Choroid plexus epithelial cell (primary cell): ENCODE data around the gene PPIL1.
A peak's percentile ranks its signal among the peaks of the same experiment; 100 is the strongest.
"Not testable (repeated sequence)": the region's sequence is repeated elsewhere in the genome, so short reads cannot be mapped to it uniquely, and the experiment has no call there.

ENCODE experiments used
- DNase-seq: peaks from one replicate; pipeline ENCODE4 v3.0.0-alpha.2; 2010; ENCODE audit warnings: low read depth
- H3K4me3 ChIP-seq: 2 replicates; pipeline ENCODE4 v1.5.1; 2011; ENCODE audit warnings: low read depth, mild to moderate bottlenecking, control low read depth, low read length, moderate library complexity
- CTCF ChIP-seq: conservative IDR thresholded peaks from 2 replicates; pipeline ENCODE4 v1.5.1; 2011; ENCODE audit warnings: low read depth, mild to moderate bottlenecking, control low read depth, inconsistent platforms, low read length, moderate library complexity

Gene PPIL1

DNA sequence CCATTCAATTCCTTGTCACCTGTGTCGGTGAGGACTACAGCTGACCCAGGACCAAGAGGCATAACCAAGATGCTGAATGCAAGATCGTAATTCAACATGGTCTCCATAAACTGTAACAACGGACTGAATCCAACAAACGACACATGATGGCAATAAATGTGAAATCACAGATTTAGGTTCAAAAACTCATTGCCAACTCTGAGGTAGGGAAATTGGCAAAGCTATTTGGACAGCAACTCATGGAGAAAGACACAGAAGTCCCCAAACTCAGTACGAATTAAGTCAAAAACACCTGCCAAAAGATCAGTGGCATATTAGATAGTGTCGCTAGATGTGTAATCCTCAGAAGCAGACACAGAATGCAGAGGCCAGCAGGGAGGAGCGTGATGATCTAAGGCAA lies 60.4 kb downstream of the PPIL1 start:
- no peak overlapping the region for H3K4me3 ChIP-seq
- TF ChIP-seq CTCF: no peak
- DNase-seq: no peak

DNA sequence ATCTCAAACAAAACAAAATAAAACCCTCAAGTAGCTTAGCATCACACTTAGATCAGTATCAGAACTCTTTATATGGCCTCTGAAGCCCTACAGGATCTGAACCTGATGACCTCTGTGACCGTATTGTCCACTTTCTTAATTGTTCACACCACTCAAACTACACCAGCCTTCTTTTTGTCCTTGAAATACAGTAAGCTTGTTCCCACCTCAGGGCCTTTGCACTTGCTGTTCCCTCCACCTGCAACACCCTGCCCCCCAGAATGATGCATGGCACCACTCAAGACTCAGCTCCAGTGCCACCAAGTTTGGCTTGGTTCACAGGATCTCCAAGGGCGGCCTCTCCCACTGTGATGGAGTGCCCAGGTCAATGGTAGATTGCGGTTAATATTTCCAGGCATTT lies 61.1 kb downstream of the PPIL1 start:
- TF ChIP-seq CTCF: no peak
- no peak overlapping the region for H3K4me3 ChIP-seq
- DNase-seq: no peak

DNA sequence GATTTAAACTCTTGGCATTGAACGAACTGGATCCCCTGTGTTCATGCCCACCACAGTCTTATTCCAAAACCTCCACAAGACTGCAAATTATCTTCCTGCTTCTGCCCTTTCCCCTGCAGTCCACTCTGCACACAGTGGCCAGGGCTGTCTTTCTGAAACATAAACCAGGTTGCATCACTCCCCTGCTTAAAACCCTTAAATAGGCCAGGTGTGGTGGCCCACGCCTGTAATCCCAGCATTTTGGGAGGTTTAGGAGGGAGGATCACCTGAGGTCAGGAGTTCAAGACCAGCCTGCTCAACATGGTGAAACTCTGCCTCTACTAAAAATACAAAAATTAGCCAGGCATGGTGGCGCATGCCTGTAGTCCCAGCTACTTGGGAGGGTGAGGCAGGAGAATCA lies 61.6 kb downstream of the PPIL1 start:
- H3K4me3 ChIP-seq, DNase-seq: not testable (repeated sequence)

- no peak for DNase-seq
- H3K4me3 ChIP-seq: no peak overlapping the region
- TF ChIP-seq CTCF: peak; percentile 3
Observed at GRCh38 chr6:36809941-36810803, 64.4 kb downstream of the PPIL1 start.

DNA sequence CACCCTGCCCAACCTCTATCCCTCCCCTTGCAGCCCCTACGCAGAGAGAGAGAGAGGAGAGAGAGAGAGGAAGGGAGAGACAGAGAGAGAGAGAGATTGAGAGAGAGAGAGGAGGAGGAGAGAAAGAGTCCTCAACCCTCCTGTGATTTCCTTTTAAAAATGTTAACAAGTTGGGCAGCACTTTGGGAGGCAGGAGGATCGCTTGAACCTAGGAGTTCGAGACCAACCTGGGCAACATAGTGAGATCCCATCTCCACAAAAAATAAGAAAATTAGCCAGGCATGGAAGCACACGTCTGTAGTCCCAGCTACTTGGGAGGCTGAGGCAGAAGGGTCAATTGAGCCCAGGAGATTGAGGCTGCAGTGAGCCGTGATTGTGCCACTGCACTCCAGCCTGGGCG lies 65.4 kb downstream of the PPIL1 start:
- no peak for DNase-seq

GRCh38 chr6:36808634-36809033 lies 66.0 kb downstream of the PPIL1 start:
- no peak for TF ChIP-seq CTCF
- DNase-seq: no peak
- no peak overlapping the region for H3K4me3 ChIP-seq

More for the DNA sequence above, 65.4 kb downstream of the PPIL1 start:
- TF ChIP-seq CTCF: no peak
- H3K4me3 ChIP-seq: no peak overlapping the region

DNA sequence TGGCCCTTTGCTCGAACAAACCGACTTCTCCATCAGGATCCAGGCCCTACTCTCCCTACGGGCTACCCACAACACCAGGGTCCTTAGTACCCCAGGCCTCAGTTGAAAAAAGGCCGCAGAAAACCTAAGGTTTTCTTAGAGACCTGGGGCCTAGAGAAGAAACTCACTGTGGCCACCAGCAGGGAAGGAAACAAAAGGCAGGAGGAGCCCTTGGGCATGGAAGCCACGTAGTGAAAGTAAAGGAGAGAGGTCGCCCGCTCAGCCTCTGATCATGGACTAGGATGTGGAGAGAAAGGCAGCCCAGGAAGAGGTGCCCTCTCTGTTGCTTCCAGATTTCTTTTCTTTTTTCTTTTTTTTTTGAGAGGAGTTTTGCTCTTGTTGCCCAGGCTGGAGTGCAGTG lies 66.9 kb downstream of the PPIL1 start:
- DNase-seq: no peak
- H3K4me3 ChIP-seq: no peak overlapping the region
- TF ChIP-seq CTCF: no peak
